Activated CD4-positive, alpha-beta T cell treated with anti-CD3 and anti-CD28 coated beads, Interleukin-2, amount 50 U/mL, for 1 hour (primary cell): ENCODE measurements around the gene C17orf113.

Experiments
- DNase-seq: peaks from one replicate; pipeline ENCODE4 v3.0.0-alpha.2; 2020

The C17orf113 gene

GRCh38 chr17:42072323-42073187, 22.2 kb upstream of the C17orf113 start:
- no peak for DNase-seq

- DNase-seq = no peak
Measured at GRCh38 chr17:42071810-42072209, 21.4 kb upstream of the C17orf113 start.

GRCh38 chr17:42068979-42069378, 18.6 kb upstream of the C17orf113 start:
- no peak for DNase-seq

- peak; percentile 75 for DNase-seq
Measured at GRCh38 chr17:42067371-42068091, 17.1 kb upstream of the C17orf113 start.

- no peak for DNase-seq
Measured at GRCh38 chr17:42065201-42065600, 14.8 kb upstream of the C17orf113 start.

GRCh38 chr17:42062681-42063080, 12.3 kb upstream of the C17orf113 start:
- DNase-seq = no peak

GRCh38 chr17:42061646-42062487, 11.5 kb upstream of the C17orf113 start:
- no peak for DNase-seq

- DNase-seq = no peak
Measured at GRCh38 chr17:42060231-42060630, 9.8 kb upstream of the C17orf113 start.

- DNase-seq = no peak
Measured at GRCh38 chr17:42059815-42060214, 9.4 kb upstream of the C17orf113 start.

- DNase-seq = no peak
Measured at GRCh38 chr17:42058063-42058462, 7.7 kb upstream of the C17orf113 start.

- DNase-seq = no peak
Measured at GRCh38 chr17:42056635-42057034, 6.2 kb upstream of the C17orf113 start.

GRCh38 chr17:42055496-42055895, 5.1 kb upstream of the C17orf113 start:
- no peak for DNase-seq

- no peak for DNase-seq
Measured at GRCh38 chr17:42055027-42055426, 4.6 kb upstream of the C17orf113 start.

- DNase-seq = no peak
Measured at GRCh38 chr17:42053731-42054500, 3.5 kb upstream of the C17orf113 start.

- no peak for DNase-seq
Measured at GRCh38 chr17:42052346-42052877, 2.0 kb upstream of the C17orf113 start.

- DNase-seq = no peak
Measured at GRCh38 chr17:42051645-42052044, 1.2 kb upstream of the C17orf113 start.

GRCh38 chr17:42051013-42051400, 606 bp upstream of the C17orf113 start:
- DNase-seq = no peak

- DNase-seq = no peak
Measured at GRCh38 chr17:42049834-42050392, 488 bp downstream of the C17orf113 start.

- no peak for DNase-seq
Measured at GRCh38 chr17:42047343-42047742, 3.1 kb downstream of the C17orf113 start.

GRCh38 chr17:42045719-42046118, 4.7 kb downstream of the C17orf113 start:
- no peak for DNase-seq

- DNase-seq = no peak
Measured at GRCh38 chr17:42042598-42043319, 7.6 kb downstream of the C17orf113 start.
